Lower leg skin (tissue), 3 donors: ENCODE data around the gene KLHL24.

Experiments
- CTCF ChIP-seq, 3 donors: fragments of 450-650 bp; IDR thresholded peaks; one replicate each; pipeline ENCODE4 v1.5.1; 2016; ENCODE audit warnings: antibody characterized with exemption in 3 of 3, mild to moderate bottlenecking in 3 of 3, moderate library complexity in 2 of 3
- POLR2A ChIP-seq, 2 donors: fragments of 450-650 bp; IDR thresholded peaks; one replicate each; pipeline ENCODE4 v1.6.1; 2016 to 2017; ENCODE audit warnings: antibody characterized with exemption in 2 of 2, mild to moderate bottlenecking in 1 of 2, moderate library complexity in 1 of 2

DNA sequence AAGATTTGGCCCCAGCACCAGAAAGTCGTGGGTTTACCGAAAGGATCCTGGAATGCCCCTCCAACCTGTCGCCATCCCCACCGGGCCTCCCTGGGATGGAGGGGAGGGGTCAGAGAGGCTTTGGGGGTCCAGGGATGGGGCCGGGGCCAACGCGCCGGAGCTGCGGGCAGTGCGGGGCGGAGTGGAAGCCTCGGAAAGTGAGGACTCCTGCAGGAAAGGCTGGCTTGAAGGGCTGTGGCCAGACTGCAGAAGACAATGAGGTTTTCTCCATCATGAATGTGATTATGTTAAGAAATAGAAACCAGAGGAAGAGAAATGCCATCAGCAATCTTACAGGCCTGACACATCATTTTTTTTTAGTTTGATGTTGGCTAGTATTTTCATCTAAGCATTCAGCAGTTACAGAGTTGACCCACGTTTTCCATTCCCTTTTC is 62.9 kb downstream of the KLHL24 start:
- TF ChIP-seq CTCF (IDR thresholded peaks at IDR 0.05) = no peak
- no peak for TF ChIP-seq POLR2A (IDR thresholded peaks at IDR 0.05)
